Choroid plexus epithelial cell (primary cell): ENCODE data around the gene CCDC106.

Experiments
- DNase-seq: peaks from one replicate; pipeline ENCODE4 v3.0.0-alpha.2; 2010; ENCODE audit warnings: low read depth
- H3K4me3 ChIP-seq: 2 replicates; pipeline ENCODE4 v1.5.1; 2011; ENCODE audit warnings: low read depth, mild to moderate bottlenecking, control low read depth, low read length, moderate library complexity
- CTCF ChIP-seq: conservative IDR thresholded peaks from 2 replicates; pipeline ENCODE4 v1.5.1; 2011; ENCODE audit warnings: low read depth, mild to moderate bottlenecking, control low read depth, inconsistent platforms, low read length, moderate library complexity

The CCDC106 gene

DNA sequence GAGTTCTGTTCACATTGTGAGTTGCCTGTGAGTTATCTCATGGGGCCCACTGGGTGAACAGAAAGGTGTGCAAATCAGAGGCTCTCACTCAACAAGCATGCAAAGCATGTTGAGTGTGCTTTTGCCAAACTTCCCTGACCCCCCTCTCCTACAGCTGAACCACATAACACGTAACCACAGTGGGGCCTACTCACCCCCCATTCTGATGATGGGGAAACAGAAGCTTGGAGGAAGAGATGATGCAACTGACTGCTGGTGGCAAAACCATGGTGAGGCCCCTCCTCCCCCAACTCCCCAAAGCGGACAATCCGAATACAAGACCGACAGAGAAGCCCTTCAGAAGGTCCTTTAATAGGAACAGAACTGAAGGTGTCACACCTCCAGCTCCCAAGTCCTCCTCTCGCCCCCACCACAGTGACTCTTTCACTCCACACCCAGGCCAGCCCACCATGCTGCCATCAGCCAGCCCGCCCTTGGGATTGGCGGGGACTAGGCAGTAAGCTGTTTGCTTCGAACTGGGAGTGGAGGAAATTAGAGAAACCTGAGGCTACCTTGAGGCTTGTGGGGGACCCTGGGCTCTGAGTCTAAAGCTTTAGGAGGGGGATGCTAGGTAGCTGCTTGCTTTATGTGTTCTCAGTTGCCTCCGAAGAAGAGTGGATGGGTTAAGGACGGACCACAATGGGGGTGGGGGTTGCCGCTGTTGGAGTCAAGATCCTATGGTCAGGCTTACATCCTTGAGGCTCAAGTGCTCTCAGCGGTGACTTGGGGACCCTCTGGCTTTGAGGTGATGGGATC is 27.4 kb upstream of the CCDC106 start:
- no peak overlapping the region for H3K4me3 ChIP-seq
- no peak for TF ChIP-seq CTCF
- peak; percentile 19 for DNase-seq

DNA sequence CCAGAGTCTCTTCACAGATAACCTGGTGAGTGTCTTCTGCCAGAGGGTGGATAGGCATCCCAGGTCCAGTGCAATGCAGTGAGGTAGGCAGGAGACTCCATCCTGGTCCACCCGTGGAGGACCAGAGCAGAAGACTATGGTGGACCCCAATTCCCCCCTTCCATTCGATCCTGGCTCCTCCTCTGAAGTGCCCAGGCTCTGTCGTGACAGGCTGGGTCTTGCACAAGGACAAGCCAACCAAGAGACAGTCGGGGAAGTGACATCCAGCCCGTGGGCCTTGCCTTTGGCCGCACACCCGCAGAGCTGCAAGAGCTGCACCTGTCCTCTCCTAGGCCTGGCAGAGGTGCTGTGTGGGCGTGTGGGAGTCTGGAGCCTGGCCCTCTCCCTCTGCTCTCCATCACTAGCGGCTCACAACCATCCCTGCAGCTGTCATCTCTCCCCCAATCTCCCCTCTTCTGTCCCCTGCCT is 26.8 kb upstream of the CCDC106 start:
- no peak overlapping the region for H3K4me3 ChIP-seq
- no peak for TF ChIP-seq CTCF
- DNase-seq: no peak

GRCh38 chr19:55621673-55622231 is 26.3 kb upstream of the CCDC106 start:
- H3K4me3 ChIP-seq: no peak overlapping the region
- DNase-seq: no peak
- no peak for TF ChIP-seq CTCF

- no peak for DNase-seq
- no peak overlapping the region for H3K4me3 ChIP-seq
- TF ChIP-seq CTCF: no peak
These were observed 25.6 kb upstream of the CCDC106 start for GRCh38 chr19:55622242-55622969.

GRCh38 chr19:55623130-55623529 is 24.9 kb upstream of the CCDC106 start:
- no peak overlapping the region for H3K4me3 ChIP-seq
- TF ChIP-seq CTCF: no peak
- DNase-seq: no peak

DNA sequence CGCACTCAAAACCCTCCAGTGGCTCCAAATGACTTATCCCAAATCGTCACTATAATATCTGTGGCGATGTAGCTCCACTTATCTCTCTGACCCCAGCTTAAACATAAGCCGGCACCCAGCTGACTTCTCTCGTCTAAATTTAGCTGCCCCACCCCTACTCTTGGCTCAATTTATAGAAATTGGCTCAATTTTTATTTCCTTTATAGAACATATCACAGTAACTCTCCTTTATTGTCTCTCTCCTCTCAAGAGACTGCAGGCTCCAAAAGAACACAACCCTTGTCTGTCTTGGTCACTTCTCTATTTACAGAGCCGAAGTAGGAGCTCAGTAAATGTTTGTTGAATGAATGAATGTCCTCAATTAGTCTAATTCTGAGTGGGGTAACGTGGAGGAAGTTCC is 24.5 kb upstream of the CCDC106 start:
- no peak for TF ChIP-seq CTCF
- no peak for DNase-seq
- no peak overlapping the region for H3K4me3 ChIP-seq
